H9 (cell line): ENCODE data around the gene FAM53C. TPM values are rescaled to one million over a fixed set of nuclear protein-coding genes. Genes with fewer than 3 reads are reported as not detected.
A peak's percentile ranks its signal among the peaks of the same experiment; 100 is the strongest.

ENCODE experiments used
- DNase-seq: peaks from one replicate; pipeline ENCODE4 v3.0.0-alpha.2; 2017
- H2AFZ ChIP-seq: one replicate; pipeline ENCODE4 v1.6.1; 2013; ENCODE audit warnings: mild to moderate bottlenecking, low read length, control low read depth, moderate library complexity
- H2AK5ac ChIP-seq: 2 replicates; pipeline ENCODE4 v1.6.1; 2013; ENCODE audit warnings: low read length, control low read depth, mixed read lengths; ENCODE audit not compliant: insufficient read length
- H2BK120ac ChIP-seq: one replicate; pipeline ENCODE4 v1.6.1; 2013; ENCODE audit warnings: low read depth, mild to moderate bottlenecking, low read length, control low read depth, inconsistent platforms; ENCODE audit not compliant: poor library complexity, severe bottlenecking
- H2BK12ac ChIP-seq: 2 replicates; pipeline ENCODE4 v1.6.1; 2013; ENCODE audit warnings: low read length, control low read depth, mixed read lengths, low read depth; ENCODE audit not compliant: insufficient read length
- H2BK15ac ChIP-seq: 2 replicates; pipeline ENCODE4 v1.6.1; 2013; ENCODE audit warnings: low read depth, low read length, control low read depth
- H2BK20ac ChIP-seq: one replicate; pipeline ENCODE4 v1.6.1; 2013; ENCODE audit warnings: low read depth, mild to moderate bottlenecking, low read length, control low read depth, inconsistent platforms; ENCODE audit not compliant: poor library complexity, severe bottlenecking
- H2BK5ac ChIP-seq: 2 replicates; pipeline ENCODE4 v1.6.1; 2013; ENCODE audit warnings: low read length, control low read depth, mixed read lengths; ENCODE audit not compliant: insufficient read length
- H3K14ac ChIP-seq: 2 replicates; pipeline ENCODE4 v1.6.1; 2013; ENCODE audit warnings: low read length, control low read depth; ENCODE audit not compliant: insufficient read depth
- H3K18ac ChIP-seq: 2 replicates; pipeline ENCODE4 v1.6.1; 2013; ENCODE audit warnings: low read depth, mild to moderate bottlenecking, mixed read lengths, low read length, control low read depth; ENCODE audit not compliant: insufficient read length
- H3K23ac ChIP-seq: 2 replicates; pipeline ENCODE4 v1.6.1; 2013; ENCODE audit warnings: low read length, control low read depth, mixed read lengths, low read depth; ENCODE audit not compliant: insufficient read length
- H3K23me2 ChIP-seq: 2 replicates; pipeline ENCODE4 v1.6.1; 2013; ENCODE audit warnings: low read depth, mild to moderate bottlenecking, mixed read lengths, low read length, control low read depth; ENCODE audit not compliant: insufficient read length, poor library complexity, severe bottlenecking
- H3K27ac ChIP-seq: 2 replicates; pipeline ENCODE4 v1.5.1; 2013; ENCODE audit warnings: low read length, control low read depth, mixed read lengths, low read depth; ENCODE audit not compliant: insufficient read length
- H3K27me3 ChIP-seq: 2 replicates; pipeline ENCODE4 v1.6.1; 2013; ENCODE audit warnings: low read length, control low read depth, inconsistent platforms; ENCODE audit not compliant: insufficient read depth
- H3K4ac ChIP-seq: 2 replicates; pipeline ENCODE4 v1.6.1; 2013; ENCODE audit warnings: low read depth, mild to moderate bottlenecking, control low read depth, inconsistent platforms, low read length, moderate library complexity
- H3K4me1 ChIP-seq: 2 replicates; pipeline ENCODE4 v1.6.1; 2013; ENCODE audit warnings: low read length, control low read depth, inconsistent platforms; ENCODE audit not compliant: insufficient read depth
- H3K4me2 ChIP-seq: 2 replicates; pipeline ENCODE4 v1.6.1; 2013; ENCODE audit warnings: low read length, control low read depth, mixed read lengths; ENCODE audit not compliant: insufficient read length, insufficient read depth
- H3K56ac ChIP-seq: 2 replicates; pipeline ENCODE4 v1.6.1; 2013; ENCODE audit warnings: low read depth, mild to moderate bottlenecking, mixed read lengths, low read length, control low read depth; ENCODE audit not compliant: insufficient read length
- H3K79me1 ChIP-seq: 2 replicates; pipeline ENCODE4 v1.6.1; 2013; ENCODE audit warnings: low read depth, mild to moderate bottlenecking, moderate library complexity, low read length, control low read depth, inconsistent platforms; ENCODE audit not compliant: insufficient read depth, poor library complexity, severe bottlenecking
- H3K79me2 ChIP-seq: 2 replicates; pipeline ENCODE4 v1.6.1; 2013; ENCODE audit warnings: low read length, control low read depth, inconsistent platforms; ENCODE audit not compliant: insufficient read depth
- H3K9ac ChIP-seq: 2 replicates; pipeline ENCODE4 v1.6.1; 2013; ENCODE audit warnings: low read length, control low read depth, mixed read lengths; ENCODE audit not compliant: insufficient read length; ENCODE audit errors: extremely low read depth
- H3K9me3 ChIP-seq: one replicate; pipeline ENCODE4 v1.6.1; 2013; ENCODE audit warnings: low read depth, low read length, inconsistent platforms; ENCODE audit not compliant: control insufficient read depth
- H3T11ph ChIP-seq: one replicate; pipeline ENCODE4 v1.6.1; 2013; ENCODE audit warnings: mild to moderate bottlenecking, low read length, control low read depth, inconsistent platforms
- H4K20me1 ChIP-seq: one replicate; pipeline ENCODE4 v1.6.1; 2013; ENCODE audit not compliant: control insufficient read depth, insufficient read length, insufficient read depth
- H4K5ac ChIP-seq: 2 replicates; pipeline ENCODE4 v1.6.1; 2013; ENCODE audit warnings: low read depth, mild to moderate bottlenecking, mixed read lengths, low read length, control low read depth; ENCODE audit not compliant: insufficient read length
- H4K8ac ChIP-seq: replicated peaks from 2 replicates; pipeline ENCODE4 v1.6.1; 2013; ENCODE audit warnings: low read length, control low read depth, mixed read lengths, low read depth; ENCODE audit not compliant: insufficient read length
- H4K91ac ChIP-seq: 2 replicates; pipeline ENCODE4 v1.6.1; 2013; ENCODE audit warnings: low read depth, mild to moderate bottlenecking, moderate library complexity, mixed read lengths, low read length, control low read depth; ENCODE audit not compliant: insufficient read length
- H3K27ac Mint-ChIP-seq, 3 experiments: 2 replicates in 2 of 3; 3 replicates in 1 of 3; pipeline ENCODE4 v1.8.0; 2020 to 2021; ENCODE audit warnings: mixed read lengths in 3 of 3, mild to moderate bottlenecking in 1 of 3, moderate library complexity in 1 of 3
- H3K27me3 Mint-ChIP-seq: 2 replicates; pipeline ENCODE4 v1.8.0; 2021; ENCODE audit warnings: low read depth, mild to moderate bottlenecking, moderate library complexity, mixed read lengths
- H3K36me3 Mint-ChIP-seq, 3 experiments: 2 replicates in 2 of 3; 3 replicates in 1 of 3; pipeline ENCODE4 v1.8.0; 2020 to 2021; ENCODE audit warnings: low read depth in 3 of 3, mixed read lengths in 3 of 3; ENCODE audit not compliant: insufficient read depth in 1 of 3
- H3K4me1 Mint-ChIP-seq, 2 experiments: 2 replicates each; pipeline ENCODE4 v1.8.0; 2020; ENCODE audit warnings: mixed read lengths in 2 of 2
- H3K4me3 Mint-ChIP-seq, 2 experiments: 2 replicates in 1 of 2; 3 replicates in 1 of 2; pipeline ENCODE4 v1.8.0; 2020 to 2021; ENCODE audit warnings: mild to moderate bottlenecking in 2 of 2, mixed read lengths in 2 of 2, moderate library complexity in 1 of 2
- H3K9me3 Mint-ChIP-seq, 2 experiments: 2 replicates in 1 of 2; 3 replicates in 1 of 2; pipeline ENCODE4 v1.8.0; 2020; ENCODE audit warnings: mild to moderate bottlenecking in 2 of 2, mixed read lengths in 2 of 2, moderate library complexity in 1 of 2
- WGBS: extraction: QIAGEN DNeasy Blood & Tissue Kit; methylation state at CpG from one replicate; pipeline ENCODE4 v1.1.7; 2013; ENCODE audit warnings: missing lambda C conversion rate, low lambda C conversion rate, mixed read lengths; ENCODE audit not compliant: insufficient read length; ENCODE audit errors: extremely low coverage; 5-methylcytosine and 5-hydroxymethylcytosine counted together
- total RNA-seq: library from RNA; stranded (reverse); gene quantifications from 2 replicates; pipeline ENCODE4 v1.2.1, GENCODE V29; 2021
- TF ChIP-seq, protein P1 (sequence below): fragments of 200-600 bp; sonication (generic); conservative IDR thresholded peaks from 3 replicates; pipeline ENCODE4 v1.8.0; 2021; ENCODE audit warnings: antibody characterized with exemption, mild to moderate bottlenecking

FAM53C gene
- total RNA-seq, 1 experiment from 2014 or later, result 59.6 TPM

DNA sequence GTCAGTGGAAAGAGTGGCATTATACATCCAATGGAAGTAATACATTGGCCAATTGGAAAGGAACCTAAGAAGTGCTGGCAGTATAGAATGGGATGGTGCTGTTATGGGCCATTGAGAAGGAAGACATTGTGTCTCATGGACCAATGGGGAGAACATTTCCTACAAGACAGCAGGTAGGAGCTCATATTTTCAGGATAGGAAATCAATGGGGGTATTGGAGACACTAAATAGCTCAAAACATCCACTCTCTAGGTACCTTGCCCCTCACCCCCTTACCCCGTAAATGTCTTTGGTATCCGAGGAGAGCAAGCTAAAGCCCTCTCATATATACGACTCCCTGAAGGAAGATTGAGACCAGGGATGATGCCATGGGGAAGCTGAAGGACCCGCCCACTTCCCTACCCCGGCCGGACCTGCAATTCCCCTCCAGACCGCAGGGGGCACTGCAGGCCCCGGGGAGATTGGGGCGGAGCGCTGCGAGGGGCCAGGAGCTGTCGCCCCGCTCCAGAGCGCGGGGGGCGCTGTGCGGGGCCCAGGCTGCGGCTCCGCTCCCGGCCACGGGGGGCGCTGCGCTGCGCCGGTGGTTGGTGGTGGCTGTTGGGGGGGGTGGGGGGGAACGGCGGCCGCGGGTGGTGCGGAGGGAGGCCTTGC lies 14.1 kb downstream of the FAM53C start, which contains the start of gene KDM3B:
KDM3B (plus strand) TSS at position 615 of the 651 bp plus-strand sequence. CDS start 111 bp downstream, outside the sequence.
- Histone ChIP-seq H4K91ac (no peak within 1 kb of the TSS), H4K5ac (no peak within 1 kb of the TSS), H2BK20ac (no peak within 1 kb of the TSS), H3K4me1 (peaks cover 6% of the 10 kb centered on the region), H3K79me1 (no peaks in the 10 kb centered on the region), H3K56ac (no peak within 1 kb of the TSS), H3K27me3 (no peaks in the 10 kb centered on the region), H2BK15ac (no peak within 1 kb of the TSS), H3K18ac (peak within 1 kb of the TSS; percentile 29), H2AFZ (no peak within 1 kb of the TSS), H3K23me2 (peaks cover 9% of the 10 kb centered on the region), H3K23ac (no peak within 1 kb of the TSS), H3K9ac (peak within 1 kb of the TSS; percentile 79), H4K8ac (no peak within 1 kb of the TSS), H3K79me2 (peaks cover 19% of the 10 kb centered on the region; the same call in 1 of the 2 replicates), H2BK5ac (no peak within 1 kb of the TSS), H3K27ac (no peak within 1 kb of the TSS), H3K4ac (no peak within 1 kb of the TSS), H3K14ac (peak within 1 kb of the TSS; percentile 74), H2BK120ac (no peak within 1 kb of the TSS), H4K20me1 (no peaks in the 10 kb centered on the region), H2AK5ac (no peak within 1 kb of the TSS), H3T11ph (no peak within 1 kb of the TSS), H3K4me2 (peak within 1 kb of the TSS; percentile 88), H2BK12ac (no peak within 1 kb of the TSS), H3K9me3 (no peaks in the 10 kb centered on the region)
- Mint-ChIP-seq H3K9me3 (peaks cover 0 to 4% of the 10 kb centered on the region in 2 experiments; a peak in 1 of 5 replicates), H3K27me3 (no peaks in the 10 kb centered on the region), H3K27ac (peak within 1 kb of the TSS; percentile 93 to 99 (median 98)), H3K36me3 (peaks cover 12 to 37% (median 27%) of the 10 kb centered on the region in 3 experiments), H3K4me1 (peaks cover 24 to 28% of the 10 kb centered on the region in 2 experiments), H3K4me3 (peak within 1 kb of the TSS; percentile 88 to 98)
- WGBS, result no CpG with 5 or more reads among the region's 30 CpGs
- peak; percentile 92 for DNase-seq
- TF ChIP-seq, protein P1, sequence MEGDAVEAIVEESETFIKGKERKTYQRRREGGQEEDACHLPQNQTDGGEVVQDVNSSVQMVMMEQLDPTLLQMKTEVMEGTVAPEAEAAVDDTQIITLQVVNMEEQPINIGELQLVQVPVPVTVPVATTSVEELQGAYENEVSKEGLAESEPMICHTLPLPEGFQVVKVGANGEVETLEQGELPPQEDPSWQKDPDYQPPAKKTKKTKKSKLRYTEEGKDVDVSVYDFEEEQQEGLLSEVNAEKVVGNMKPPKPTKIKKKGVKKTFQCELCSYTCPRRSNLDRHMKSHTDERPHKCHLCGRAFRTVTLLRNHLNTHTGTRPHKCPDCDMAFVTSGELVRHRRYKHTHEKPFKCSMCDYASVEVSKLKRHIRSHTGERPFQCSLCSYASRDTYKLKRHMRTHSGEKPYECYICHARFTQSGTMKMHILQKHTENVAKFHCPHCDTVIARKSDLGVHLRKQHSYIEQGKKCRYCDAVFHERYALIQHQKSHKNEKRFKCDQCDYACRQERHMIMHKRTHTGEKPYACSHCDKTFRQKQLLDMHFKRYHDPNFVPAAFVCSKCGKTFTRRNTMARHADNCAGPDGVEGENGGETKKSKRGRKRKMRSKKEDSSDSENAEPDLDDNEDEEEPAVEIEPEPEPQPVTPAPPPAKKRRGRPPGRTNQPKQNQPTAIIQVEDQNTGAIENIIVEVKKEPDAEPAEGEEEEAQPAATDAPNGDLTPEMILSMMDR, result peak; percentile 95
